ENCODE results near the gene APBA3.

DNA sequence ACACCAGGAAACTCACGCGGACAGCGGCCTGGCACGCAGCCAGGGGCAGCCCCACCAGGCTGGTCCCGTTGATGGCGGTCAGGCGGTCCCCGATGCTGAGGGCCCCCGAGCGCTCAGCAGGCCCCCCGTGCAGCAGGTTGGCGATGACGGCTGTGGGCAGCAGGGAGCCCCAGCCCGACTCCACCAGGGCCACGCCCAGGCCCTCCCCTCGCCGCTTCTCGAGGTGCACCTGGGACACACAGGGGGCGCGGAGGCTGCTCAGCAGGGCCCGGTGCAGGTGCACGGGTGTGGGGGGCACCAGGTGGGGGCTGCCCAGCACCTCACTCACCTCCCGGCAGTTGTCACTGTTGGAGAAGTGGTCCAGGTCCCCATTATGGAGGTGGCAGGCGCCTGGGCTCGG lies 9.0 kb downstream of the APBA3 start:
- TF ChIP-seq, protein P1, sequence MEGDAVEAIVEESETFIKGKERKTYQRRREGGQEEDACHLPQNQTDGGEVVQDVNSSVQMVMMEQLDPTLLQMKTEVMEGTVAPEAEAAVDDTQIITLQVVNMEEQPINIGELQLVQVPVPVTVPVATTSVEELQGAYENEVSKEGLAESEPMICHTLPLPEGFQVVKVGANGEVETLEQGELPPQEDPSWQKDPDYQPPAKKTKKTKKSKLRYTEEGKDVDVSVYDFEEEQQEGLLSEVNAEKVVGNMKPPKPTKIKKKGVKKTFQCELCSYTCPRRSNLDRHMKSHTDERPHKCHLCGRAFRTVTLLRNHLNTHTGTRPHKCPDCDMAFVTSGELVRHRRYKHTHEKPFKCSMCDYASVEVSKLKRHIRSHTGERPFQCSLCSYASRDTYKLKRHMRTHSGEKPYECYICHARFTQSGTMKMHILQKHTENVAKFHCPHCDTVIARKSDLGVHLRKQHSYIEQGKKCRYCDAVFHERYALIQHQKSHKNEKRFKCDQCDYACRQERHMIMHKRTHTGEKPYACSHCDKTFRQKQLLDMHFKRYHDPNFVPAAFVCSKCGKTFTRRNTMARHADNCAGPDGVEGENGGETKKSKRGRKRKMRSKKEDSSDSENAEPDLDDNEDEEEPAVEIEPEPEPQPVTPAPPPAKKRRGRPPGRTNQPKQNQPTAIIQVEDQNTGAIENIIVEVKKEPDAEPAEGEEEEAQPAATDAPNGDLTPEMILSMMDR (optimal IDR thresholded peaks at IDR 0.05 in 1 of 3, IDR thresholded peaks at IDR 0.05 in 1 of 3, conservative IDR thresholded peaks at IDR 0.05 in 1 of 3; ENCODE audit: extremely low read depth in 1 of 3, insufficient read depth in 2 of 3, low read length in 3 of 3): no peak
- no peak for TF ChIP-seq EZH2 (IDR thresholded peaks at IDR 0.05; ENCODE audit: low read length)
